ENCODE measurements around the gene GPR107.
"Not testable (repeated sequence)": the region's sequence is repeated elsewhere in the genome, so short reads cannot be mapped to it uniquely, and the experiment has no call there.

DNA sequence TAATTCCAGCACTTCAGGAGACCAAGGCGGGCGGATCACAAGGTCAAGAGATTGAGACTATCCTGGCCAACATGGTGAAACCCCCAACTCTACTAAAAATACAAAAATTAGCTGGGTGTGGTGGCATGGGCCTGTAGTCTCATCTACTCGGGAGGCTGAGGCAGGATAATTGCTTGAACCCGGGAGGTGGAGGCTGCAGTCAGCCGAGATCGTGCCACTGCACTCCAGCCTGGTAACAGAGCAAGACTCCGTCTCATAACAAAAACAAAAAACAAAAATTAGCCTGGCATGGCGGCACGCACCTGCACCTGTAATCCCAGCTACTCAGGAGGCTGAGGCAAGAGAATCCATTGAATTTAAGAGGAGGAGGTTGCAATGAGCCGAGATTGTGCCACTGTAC, 44.2 kb upstream of the GPR107 start:
- TF ChIP-seq, protein P1, sequence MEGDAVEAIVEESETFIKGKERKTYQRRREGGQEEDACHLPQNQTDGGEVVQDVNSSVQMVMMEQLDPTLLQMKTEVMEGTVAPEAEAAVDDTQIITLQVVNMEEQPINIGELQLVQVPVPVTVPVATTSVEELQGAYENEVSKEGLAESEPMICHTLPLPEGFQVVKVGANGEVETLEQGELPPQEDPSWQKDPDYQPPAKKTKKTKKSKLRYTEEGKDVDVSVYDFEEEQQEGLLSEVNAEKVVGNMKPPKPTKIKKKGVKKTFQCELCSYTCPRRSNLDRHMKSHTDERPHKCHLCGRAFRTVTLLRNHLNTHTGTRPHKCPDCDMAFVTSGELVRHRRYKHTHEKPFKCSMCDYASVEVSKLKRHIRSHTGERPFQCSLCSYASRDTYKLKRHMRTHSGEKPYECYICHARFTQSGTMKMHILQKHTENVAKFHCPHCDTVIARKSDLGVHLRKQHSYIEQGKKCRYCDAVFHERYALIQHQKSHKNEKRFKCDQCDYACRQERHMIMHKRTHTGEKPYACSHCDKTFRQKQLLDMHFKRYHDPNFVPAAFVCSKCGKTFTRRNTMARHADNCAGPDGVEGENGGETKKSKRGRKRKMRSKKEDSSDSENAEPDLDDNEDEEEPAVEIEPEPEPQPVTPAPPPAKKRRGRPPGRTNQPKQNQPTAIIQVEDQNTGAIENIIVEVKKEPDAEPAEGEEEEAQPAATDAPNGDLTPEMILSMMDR (IDR thresholded peaks at IDR 0.05), result not testable (repeated sequence)
- not testable (repeated sequence) for TF ChIP-seq POLR2AphosphoS5, POLR2A (IDR thresholded peaks at IDR 0.05)
